GM12891 (cell line): ENCODE data around the gene UBE2E2. TPM values are rescaled to one million over a fixed set of nuclear protein-coding genes. Genes with fewer than 3 reads are reported as not detected.

ENCODE experiments used
- DNase-seq: peaks from one replicate; pipeline ENCODE4 v3.0.0; 2011; ENCODE audit warnings: low spot score; ENCODE audit not compliant: insufficient read length
- FAIRE-seq: peaks from 2 replicates; lab custom pipeline; 2011; peaks lifted over from hg19 to GRCh38; lab: Jason Lieb, UNC
- PAX5 ChIP-seq: IDR thresholded peaks from 2 replicates; pipeline ENCODE4 v1.6.1; 2011; ENCODE audit warnings: low read length, moderate library complexity, mild to moderate bottlenecking; ENCODE audit not compliant: insufficient read depth, severe bottlenecking
- POLR2A ChIP-seq: IDR thresholded peaks from 2 replicates; pipeline ENCODE4 v1.6.1; 2011; ENCODE audit warnings: low read depth, low read length, control low read depth
- POLR2AphosphoS5 ChIP-seq: IDR thresholded peaks from 2 replicates; pipeline ENCODE4 v1.6.1; 2011; ENCODE audit warnings: low read depth, low read length, control low read depth
- POU2F2 ChIP-seq: IDR thresholded peaks from 2 replicates; pipeline ENCODE4 v1.6.1; 2011; ENCODE audit warnings: low read depth, mild to moderate bottlenecking, control low read depth, low read length, moderate library complexity
- SPI1 ChIP-seq: IDR thresholded peaks from 2 replicates; pipeline ENCODE4 v1.6.1; 2011; ENCODE audit warnings: low read depth, low read length, control low read depth
- TAF1 ChIP-seq: IDR thresholded peaks from 2 replicates; pipeline ENCODE4 v1.6.1; 2011; ENCODE audit warnings: low read depth, low read length, control low read depth
- polyA plus RNA-seq: library from polyadenylated mRNA; unstranded; fragments of >200 nt; gene quantifications from one replicate; pipeline ENCODE4 v1.2.1, GENCODE V29; 2012; ENCODE audit warnings: low read depth, missing spikeins, inconsistent platforms; ENCODE audit not compliant: missing spikeins

UBE2E2 gene
- polyA plus RNA-seq, result 18.8 TPM

- FAIRE-seq (peak; percentile 97), DNase-seq (peak; percentile 82)
- TF ChIP-seq POLR2AphosphoS5 (no peak), SPI1 (no peak), POLR2A (no peak), PAX5 (no peak), TAF1 (peak; percentile 54)
These were observed at the start of gene UBE2E2 for GRCh38 chr3:23202921-23203707. TSS of gene UBE2E2 (plus strand) at chr3:23203327.

GRCh38 chr3:23153436-23153835 lies 49.7 kb upstream of the UBE2E2 start:
- TF ChIP-seq POU2F2 (no peak), SPI1 (no peak), POLR2AphosphoS5 (no peak), POLR2A (no peak), TAF1 (no peak), PAX5 (no peak)
- FAIRE-seq (no peak), DNase-seq (no peak)

GRCh38 chr3:23157331-23157730 lies 45.8 kb upstream of the UBE2E2 start:
- DNase-seq (no peak), FAIRE-seq (no peak)
- TF ChIP-seq PAX5 (no peak), TAF1 (no peak), POLR2A (no peak), POU2F2 (no peak), SPI1 (no peak), POLR2AphosphoS5 (no peak)

GRCh38 chr3:23159929-23160328 lies 43.2 kb upstream of the UBE2E2 start:
- no peak for DNase-seq
- FAIRE-seq, result no peak
- TF ChIP-seq PAX5 (no peak), SPI1 (0 out of 2 replicates have a peak, but pooled peaks have one; percentile 1)

GRCh38 chr3:23161308-23161707 lies 41.8 kb upstream of the UBE2E2 start:
- TF ChIP-seq POLR2A (no peak), POLR2AphosphoS5 (no peak), POU2F2 (no peak), PAX5 (no peak), SPI1 (no peak), TAF1 (no peak)
- FAIRE-seq (peak; percentile 83), DNase-seq (no peak)

GRCh38 chr3:23161896-23162570 lies 41.1 kb upstream of the UBE2E2 start:
- peak; percentile 88 for FAIRE-seq
- no peak for DNase-seq
- TF ChIP-seq SPI1 (peak; percentile 65), POLR2A (no peak)

- 0 out of 2 replicates have a peak, but pooled peaks have one; percentile 45 for TF ChIP-seq SPI1
- TF ChIP-seq POLR2AphosphoS5, result no peak
- TF ChIP-seq POU2F2, result no peak
- peak; percentile 65 for TF ChIP-seq PAX5
- TF ChIP-seq TAF1, result no peak
- no peak for TF ChIP-seq POLR2A
- FAIRE-seq (no peak), DNase-seq (no peak)
These were observed 40.2 kb upstream of the UBE2E2 start for GRCh38 chr3:23162934-23163333.

- DNase-seq, result no peak
- TF ChIP-seq TAF1 (no peak), POLR2AphosphoS5 (no peak), PAX5 (no peak), POU2F2 (no peak), POLR2A (no peak), SPI1 (no peak)
- no peak for FAIRE-seq
These were observed 38.4 kb upstream of the UBE2E2 start for GRCh38 chr3:23164746-23165145.

- DNase-seq (no peak), FAIRE-seq (no peak)
- TF ChIP-seq PAX5 (no peak), POLR2A (no peak), SPI1 (no peak), TAF1 (no peak), POU2F2 (no peak)
These were observed 37.6 kb upstream of the UBE2E2 start for GRCh38 chr3:23165571-23165970.

- TF ChIP-seq SPI1 (no peak), PAX5 (no peak)
- FAIRE-seq (no peak), DNase-seq (no peak)
These were observed 36.9 kb upstream of the UBE2E2 start for GRCh38 chr3:23166276-23166675.

GRCh38 chr3:23166845-23167244 lies 36.3 kb upstream of the UBE2E2 start:
- no peak for FAIRE-seq
- DNase-seq, result no peak
- TF ChIP-seq PAX5 (no peak), SPI1 (no peak), POU2F2 (no peak), POLR2AphosphoS5 (no peak), TAF1 (no peak)
